NCI-H460 (cell line): ENCODE data around the gene F13A1. TPM values are rescaled to one million over a fixed set of nuclear protein-coding genes. Genes with fewer than 3 reads are reported as not detected.
"Not testable (repeated sequence)": the region's sequence is repeated elsewhere in the genome, so short reads cannot be mapped to it uniquely, and the experiment has no call there.

Experiments used
- DNase-seq: peaks from one replicate; pipeline ENCODE4 v3.0.0-alpha.2; 2016; ENCODE audit warnings: low read depth; ENCODE audit errors: extremely low read depth
- total RNA-seq: library from RNA; depleted of rRNA; stranded (reverse); fragments of >200 nt; shearing (Covaris generic); gene quantifications from 2 replicates; pipeline ENCODE4 v1.2.3, GENCODE V29; 2014

Gene F13A1
- total RNA-seq, 1 experiment from 2014 or later, result 0.02 TPM

DNA sequence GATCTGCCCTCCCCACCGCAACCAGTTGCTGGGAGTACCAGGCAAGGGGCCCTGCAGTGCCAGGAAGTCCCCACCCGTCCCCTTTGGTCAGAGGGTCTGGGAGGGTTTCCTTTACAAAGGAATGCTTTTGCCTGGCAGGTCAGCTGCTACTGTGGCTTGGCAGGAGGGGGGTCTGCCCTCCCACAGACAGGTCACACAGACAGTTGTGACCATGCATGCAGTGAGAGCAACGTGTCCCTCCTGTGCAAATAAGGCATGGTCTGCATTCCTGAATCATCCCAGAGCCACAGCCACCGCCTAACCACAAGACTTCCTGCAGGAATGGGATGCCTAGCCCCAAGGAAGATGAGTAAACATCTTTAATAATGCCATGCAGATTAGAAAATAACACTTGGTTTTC lies 439 bp upstream of the F13A1 start:
- DNase-seq, result no peak

DNA sequence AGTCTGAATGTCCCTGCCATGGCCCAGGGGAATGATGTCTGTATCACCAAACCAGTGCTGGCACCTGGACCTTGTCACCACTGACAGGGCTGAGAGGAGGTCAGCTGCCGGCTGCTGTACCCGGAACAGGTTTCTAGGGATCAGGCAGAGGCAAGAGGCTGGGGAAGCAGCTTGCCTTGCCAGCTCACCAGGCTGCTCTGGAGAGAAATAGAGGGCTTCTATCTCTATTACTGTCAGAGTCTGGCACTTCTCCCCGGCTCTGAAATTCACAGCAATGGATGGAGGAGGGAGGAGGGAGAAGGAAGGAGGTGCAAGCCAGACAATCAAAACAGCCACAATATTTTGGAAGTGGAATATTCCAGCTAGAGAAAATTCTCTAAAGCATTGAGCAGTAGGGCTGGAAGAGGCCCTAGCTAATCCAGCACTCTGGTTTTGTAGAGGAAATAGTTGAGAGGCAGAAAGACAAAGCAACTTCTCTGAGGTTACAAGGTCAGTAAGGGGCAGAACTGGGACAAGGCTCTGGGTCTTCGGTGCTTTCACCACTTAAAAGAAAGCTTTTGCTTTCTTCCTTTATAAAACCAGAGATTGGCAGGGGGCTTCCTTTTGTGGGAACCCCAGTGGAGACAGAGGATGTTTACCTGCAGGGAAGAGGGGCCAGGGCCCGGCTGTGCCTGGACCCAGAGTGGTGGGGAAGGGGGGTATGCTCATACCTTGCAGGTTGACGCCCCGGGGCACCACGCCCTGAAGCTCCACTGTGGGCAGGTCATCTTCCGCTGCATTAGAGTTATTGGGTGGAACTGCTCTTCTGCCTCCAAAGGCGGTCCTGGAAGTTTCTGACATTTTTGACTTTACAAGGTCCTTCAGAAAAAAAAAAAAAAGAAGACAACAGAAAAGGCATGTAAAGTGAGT lies 2.4 kb downstream of the F13A1 start:
- no peak for DNase-seq

DNA sequence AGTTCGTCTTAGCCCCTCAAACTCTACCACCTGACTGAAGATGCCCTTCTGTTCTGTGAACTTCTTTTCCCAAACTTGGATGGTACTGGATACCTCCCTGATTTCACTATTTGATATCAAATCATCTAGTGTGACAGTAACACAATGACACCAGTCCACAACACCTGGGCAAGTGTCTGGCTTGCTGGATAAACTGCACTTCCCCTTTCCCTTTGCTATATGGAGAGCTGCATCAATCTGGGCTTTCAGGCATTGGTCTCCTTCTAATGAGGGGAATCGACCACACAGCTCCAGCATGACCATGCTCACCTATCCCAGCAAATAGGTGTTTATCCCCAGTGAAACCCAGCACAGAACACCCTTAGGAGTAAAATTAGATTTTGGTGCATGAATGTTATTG lies 3.1 kb downstream of the F13A1 start:
- no peak for DNase-seq

DNA sequence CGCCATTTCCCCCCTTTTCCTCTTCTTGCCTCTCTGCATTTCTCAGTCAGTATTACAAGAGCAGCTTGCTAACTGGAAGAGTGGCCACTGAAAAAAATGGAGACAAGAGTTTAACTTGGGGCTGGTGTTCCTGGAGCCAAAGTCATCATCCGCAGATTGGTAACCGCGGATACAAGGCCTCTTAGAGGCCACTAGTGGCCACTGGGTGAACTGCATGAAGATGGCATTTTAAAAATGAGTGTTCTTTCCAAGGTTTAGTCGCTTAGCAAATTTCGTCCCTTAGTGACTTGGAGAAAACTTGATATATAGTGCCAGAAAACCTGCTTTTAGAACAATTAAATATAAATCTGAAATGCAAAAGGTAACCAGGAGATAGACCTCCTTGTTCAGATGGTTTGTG lies 4.8 kb downstream of the F13A1 start:
- peak; percentile 45 for DNase-seq

DNA sequence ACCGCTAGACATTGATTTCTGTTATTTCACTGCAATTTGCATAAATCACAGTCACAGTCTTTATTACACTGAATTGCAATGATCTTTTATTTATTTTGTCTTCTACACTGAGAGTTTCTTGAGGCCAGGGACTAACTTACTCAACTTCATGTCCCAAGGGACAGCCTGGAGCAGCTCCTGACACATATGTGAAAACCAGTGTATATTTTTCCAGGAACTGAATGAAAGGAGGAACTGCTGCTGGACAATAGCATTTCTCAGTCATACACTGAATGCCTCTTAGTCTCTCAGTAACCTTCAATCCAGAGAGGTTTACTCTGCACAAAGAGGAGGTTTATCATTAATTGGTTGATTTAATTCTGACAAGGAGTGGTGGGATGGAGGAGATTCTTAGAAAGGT lies 5.9 kb downstream of the F13A1 start:
- peak; percentile 21 for DNase-seq

DNA sequence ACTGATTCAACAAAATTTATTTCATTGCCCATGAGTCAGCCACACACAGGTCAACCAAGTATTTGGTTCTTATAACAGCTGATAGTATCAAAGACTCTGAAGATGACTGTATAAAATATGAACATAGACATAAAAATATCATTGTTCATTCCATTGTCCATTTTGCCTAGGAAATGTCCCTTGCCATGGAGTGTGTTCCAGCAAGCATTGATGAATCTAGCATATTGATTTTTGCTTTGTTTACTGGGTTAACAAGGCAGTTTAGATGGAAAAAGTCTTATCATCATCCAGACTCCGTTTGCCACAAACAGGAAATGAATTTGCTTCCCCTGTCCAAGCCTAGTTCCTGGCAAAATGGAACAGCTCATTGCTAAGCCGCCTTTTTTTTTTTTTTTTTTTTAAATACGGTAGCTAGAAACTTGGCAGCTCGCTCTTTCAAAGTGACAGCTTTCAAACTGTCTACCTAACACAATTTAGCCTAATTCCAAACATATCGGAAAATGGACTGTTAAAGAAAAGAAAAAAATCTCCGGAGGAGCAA lies 7.5 kb downstream of the F13A1 start:
- DNase-seq, result no peak

DNA sequence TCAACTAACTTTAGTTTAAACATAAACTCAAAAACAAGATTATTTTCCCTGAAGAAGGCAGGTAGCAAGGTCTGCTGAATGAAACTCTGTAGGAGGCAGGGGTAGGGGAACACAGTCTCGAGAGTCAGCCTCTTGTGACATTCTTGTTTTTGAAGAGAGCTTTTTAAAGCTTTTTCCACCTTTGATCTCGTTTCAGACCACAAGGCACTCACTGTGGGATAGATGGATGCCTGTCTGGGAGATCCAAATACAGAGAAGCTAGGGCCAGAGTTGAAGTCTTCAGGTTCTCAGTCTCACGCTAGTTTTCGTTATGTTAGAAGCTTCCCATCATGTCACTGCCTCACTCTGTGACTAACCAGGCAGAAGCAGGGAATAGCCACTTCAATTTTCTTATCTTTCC lies 14.9 kb downstream of the F13A1 start:
- DNase-seq, result no peak

DNA sequence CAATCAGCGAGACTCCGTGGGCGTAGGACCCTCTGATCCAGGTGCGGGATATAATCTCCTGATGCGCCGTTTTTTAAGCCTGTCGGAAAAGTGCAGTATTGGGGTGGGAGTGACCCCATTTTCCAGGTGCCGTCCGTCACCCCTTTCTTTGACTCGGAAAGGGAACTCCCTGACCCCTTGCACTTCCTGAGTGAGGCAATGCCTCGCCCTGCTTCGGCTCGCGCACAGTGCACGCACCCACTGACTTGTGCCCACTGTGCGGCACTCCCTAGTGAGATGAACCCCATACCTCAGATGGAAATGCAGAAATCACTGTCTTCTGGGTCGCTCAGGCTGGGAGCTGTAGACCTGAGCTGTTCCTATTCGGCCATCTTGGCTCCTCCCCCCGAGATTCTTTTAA lies 20.1 kb downstream of the F13A1 start:
- not testable (repeated sequence) for DNase-seq

DNA sequence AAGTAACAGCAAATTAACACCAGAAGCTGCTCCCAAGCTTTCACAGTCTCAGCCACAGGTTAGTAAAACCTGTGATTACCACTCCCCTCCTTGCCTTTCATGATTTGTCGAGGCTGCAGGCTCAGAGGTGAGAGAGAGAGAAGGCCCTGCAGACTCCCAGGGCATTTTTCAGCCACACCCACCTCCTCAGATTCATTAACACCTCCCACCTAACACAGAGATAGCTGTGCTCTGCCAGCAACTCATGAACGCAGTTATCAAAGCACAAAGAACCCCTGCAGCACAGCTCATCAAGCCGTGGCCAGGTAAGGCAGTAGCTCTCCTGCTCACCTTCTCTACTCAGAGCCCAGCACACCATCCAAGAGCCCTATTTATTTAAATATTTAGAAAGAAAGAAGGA lies 27.1 kb downstream of the F13A1 start:
- no peak for DNase-seq

DNA sequence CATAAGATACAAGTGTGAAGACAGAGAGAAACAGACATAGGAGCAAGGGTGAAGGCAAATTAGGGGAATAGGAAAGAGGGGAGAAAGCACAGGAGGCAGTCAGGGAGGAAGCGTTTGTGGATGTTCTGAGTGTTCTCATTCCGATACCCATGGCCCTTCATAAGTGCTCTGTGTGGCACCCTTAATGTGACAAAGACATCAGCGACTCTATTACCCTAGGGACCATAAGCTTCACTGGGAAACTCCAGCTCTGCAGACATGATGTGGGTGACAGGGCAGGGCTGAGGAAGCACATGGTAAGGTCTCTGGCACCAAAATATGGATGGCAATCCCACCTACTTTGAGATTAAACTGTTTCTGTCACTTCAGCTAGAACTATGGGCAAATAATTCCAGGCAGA lies 33.0 kb downstream of the F13A1 start:
- DNase-seq, result no peak

DNA sequence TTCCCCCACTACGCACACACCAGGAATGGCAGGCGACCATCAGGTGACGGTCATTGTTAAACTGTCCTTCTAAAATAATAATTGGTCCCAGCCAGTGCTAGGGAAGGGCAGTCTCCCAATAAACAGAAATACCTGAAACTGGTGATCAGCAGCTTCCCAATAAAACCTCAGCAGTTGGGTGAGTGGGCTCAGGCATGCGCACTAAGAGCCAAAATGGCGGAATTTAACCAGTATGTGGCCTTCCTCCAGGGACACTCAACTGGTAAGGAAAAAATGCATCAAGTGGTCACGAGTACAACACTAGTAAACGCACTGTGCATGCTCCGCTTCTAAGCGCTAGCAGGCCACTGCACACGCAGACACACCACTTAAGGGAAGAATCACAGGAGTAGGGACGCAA lies 34.8 kb downstream of the F13A1 start:
- DNase-seq, result no peak

DNA sequence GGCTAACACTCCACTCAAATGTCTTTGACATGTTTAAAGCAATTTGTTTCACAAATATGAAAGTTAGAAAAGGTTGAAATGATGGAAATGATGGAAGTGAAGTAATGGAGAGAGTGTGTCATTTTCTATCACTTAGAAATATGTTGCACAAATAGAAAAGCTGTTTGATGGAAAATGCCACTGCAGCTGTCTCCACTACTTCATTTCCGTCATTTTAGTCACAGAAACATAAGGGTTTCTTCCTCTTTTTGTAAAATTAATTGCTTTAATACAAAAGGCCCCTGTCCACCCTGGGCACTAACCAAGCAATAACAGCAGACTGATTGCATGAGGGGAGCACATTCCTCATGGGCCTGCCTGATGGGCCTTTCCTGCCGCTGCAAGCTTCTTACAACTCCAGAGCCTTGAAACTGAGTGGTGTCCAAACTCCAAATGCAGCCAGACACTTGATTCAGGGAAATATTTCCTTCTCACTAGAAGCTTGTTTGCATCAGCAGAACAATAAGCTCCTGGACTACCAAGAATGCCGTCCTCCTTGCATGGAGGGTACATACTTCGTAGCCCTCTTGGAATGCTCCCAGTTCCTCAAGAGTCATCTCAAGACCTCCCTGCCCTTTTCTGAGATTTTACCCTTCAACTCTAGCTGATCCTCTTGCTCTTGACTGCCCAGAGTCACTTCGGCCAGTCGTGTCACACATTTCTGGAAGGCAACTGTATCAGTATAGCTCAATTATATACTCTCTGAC lies 36.1 kb downstream of the F13A1 start:
- DNase-seq, result no peak

DNA sequence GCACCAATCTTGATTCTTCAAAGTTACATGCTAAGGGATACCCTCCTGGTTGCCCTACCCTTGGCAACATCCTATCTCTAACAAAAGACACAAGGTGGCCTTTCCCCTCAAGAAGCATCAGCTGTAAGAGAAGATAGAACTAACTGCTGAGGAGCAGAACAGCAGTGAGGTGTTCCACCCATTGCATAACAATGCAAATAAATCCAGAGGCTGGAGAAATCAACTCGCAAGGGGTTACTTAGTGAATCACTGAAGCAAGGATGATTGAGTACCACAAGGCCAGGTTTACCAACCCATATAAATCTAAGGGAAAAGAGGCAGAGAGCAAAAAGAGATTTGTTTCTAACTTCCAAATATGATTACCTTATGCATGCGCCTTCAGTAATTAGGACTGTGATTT lies 36.7 kb downstream of the F13A1 start:
- no peak for DNase-seq

DNA sequence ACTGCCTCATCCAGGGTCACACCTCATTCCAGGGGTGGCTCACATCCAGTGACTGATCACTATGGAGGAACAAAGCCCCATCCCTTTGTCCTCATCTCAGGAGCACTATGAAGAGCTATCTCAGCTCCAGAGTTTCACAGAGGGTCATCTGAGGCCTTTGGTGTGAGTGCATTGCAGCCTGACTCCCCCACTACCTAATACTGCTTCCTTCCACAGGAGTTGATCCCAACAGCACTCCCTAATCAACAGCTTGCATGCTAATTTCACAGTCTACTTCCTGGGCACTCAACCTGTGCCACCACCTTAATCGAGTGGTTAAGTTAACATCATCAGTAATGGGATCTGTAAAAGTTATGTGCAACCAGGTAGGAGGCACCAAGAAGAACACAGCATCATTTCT lies 37.7 kb downstream of the F13A1 start:
- no peak for DNase-seq

DNA sequence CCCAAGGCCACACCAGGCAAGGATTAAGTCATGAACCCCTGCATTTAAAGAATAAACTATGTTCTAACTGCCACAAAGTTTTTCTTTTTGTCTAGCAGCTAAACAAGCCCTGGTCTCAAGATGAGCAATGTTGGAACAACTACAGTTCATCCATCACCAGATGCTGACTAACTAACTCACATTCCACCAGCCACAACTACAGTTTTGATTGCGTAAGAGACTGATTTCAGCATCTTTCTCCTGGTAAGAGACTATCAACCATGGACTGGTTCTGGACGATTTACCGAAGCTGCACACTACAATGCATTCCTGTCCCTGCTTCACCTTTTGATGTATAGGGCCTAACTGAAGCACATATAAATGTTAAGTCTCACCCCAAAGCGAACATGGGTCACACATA lies 43.0 kb downstream of the F13A1 start:
- DNase-seq, result peak; percentile 27

DNA sequence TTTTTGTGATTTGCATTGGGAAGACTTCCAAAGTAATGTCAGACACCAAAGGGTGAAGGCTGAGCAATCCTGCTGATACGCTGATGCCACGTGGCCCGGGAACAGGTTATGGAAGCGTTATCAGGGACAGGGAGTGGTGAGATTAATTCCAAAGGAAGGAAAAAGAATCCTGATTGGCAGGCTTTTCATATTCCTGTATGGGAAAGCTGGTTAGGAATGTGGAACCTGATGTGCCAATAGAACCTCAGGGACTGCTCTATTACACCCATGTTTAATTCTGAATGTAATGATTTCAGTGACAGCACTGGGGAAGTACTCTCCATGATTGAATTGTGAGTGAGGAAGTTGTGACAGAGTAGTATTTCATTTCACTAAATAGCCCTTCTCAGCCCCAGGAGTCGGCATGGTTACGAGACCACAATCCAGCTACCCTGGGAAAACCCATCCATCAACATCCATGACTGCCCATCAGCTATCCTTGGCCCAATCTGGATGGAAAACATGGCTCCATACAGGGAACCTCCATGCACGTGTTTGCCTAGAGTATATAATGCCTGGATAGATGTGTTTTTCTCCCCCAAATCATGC lies 49.4 kb downstream of the F13A1 start:
- no peak for DNase-seq

DNA sequence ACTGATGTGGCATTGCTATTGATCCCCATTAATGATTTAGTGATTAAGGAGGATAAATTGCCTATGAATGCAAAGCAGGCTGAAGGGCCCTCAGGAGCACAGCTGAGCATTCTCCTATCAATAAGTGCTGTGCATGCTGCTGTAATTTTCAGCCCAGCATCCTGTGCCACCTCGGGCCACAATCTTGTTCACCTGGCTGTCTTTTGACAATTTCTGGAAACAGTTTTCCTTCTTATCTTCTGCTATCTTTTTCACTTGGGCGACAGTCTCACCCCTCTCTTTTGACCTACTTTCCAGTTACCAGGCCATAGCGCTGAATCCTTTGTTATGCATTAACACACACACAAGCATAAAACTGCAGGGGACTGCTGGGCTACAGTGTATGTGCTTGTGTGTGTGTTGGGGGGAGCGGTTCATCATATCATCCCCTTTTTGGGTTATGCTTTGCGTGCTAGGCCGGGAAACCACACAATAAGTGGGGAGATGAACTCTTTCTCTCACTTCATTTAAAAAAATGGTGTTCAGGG lies 60.2 kb downstream of the F13A1 start:
- no peak for DNase-seq

DNA sequence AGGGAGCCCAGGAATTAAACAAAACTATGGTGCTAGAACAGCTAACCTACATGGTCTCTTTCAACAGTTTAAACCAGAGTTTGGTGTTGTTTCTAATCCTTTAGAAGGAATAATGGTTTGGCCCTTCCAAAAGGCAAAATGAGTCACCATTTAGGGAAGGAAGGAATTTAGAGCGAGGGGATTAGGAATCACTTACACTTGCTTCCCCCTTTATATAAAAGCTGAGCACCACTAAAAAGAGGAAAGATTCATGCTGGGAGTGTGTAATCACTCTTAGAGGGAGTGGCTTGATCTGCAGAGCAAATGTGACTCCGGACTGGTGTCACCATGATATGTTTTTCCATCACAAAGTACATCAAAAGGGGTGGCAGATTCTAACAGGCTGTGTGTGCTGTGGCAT lies 63.6 kb downstream of the F13A1 start:
- no peak for DNase-seq

DNA sequence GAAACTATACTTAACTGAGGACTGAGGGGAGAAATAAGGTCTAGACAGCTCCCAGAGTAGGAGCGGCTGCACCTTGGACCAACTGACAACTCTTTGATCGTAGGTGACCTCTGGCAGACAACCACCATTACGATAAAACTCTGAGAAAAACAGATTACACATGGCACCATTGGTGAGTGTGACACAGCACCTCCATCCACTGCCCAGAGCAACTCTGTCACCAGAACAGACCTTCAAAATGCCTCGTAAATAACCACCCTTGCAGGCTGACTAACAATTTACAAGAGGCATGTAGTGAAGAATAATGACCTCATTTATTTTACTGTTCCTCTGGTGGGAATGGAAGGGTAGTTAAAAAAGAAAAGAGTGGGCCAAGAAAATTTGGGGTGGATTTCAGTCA lies 64.2 kb downstream of the F13A1 start:
- no peak for DNase-seq

DNA sequence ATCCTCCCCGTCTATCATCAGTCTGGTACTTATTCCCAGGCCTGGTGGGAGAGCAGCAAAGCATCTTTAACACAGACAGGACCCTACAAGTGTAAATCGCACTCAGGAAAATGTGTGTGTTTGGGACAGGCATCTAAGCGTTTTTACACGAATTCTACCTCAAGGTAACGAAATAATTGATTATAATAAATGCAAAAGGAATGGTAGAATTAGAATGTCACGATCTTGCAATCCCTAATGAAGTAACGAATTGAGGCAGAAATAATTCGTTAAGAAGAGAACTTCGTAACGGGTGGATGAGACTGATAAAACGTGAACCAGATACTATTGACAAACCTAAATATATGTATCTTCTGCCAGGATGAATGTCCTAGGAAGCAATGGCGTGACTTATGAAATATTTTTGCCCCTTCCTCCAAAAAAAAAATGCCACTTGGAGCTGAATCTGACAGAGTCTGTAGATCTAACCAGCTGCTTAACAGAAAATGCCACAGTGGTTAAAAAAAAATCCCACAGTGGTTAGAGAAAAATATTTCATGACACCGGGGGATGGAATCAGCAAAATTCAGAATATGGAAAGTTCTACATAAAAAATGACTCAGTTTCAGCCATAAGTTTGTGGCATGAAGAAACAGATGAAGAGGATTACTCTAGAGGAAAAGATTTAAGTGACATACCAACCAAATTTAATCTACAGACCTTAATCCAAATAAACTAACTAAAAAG lies 68.7 kb downstream of the F13A1 start:
- DNase-seq, result no peak

DNA sequence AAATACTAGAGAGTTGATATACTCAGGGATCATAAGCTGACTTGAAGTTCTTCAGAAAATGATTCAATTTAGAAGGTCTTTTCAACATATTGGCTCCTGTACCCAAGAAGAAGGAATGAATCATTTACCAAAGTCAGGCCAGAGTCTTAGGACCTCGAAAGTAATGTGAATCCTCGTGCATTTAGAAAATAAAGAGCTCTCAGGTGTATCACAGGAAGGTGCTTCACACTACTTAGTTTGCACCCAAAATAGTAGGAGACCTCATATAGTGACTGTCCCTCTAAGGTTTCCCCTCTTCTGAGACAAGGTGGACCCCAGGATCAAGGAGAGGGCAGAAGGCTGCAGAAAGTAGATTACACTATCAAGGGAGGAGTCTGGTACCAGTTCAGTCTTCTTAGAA lies 71.8 kb downstream of the F13A1 start:
- DNase-seq, result no peak
